HG02763 (cell line): ENCODE data around the gene CAMK2B.
"Not testable (repeated sequence)": the region's sequence is repeated elsewhere in the genome, so short reads cannot be mapped to it uniquely, and the experiment has no call there.

Experiments used
- ATAC-seq: cut with Tn5 transposase; IDR thresholded peaks from one replicate; pipeline ENCODE4 v1.9.1; 2021; ENCODE audit warnings: mild to moderate bottlenecking, moderate library complexity; ENCODE audit not compliant: unreplicated experiment

The CAMK2B gene

GRCh38 chr7:44176486-44176885, 148.9 kb downstream of the CAMK2B start:
- no peak for ATAC-seq

- ATAC-seq = no peak
Measured at GRCh38 chr7:44175730-44176129, 149.7 kb downstream of the CAMK2B start.

GRCh38 chr7:44174694-44174948, 150.8 kb downstream of the CAMK2B start:
- not testable (repeated sequence) for ATAC-seq

GRCh38 chr7:44173911-44174693, 151.3 kb downstream of the CAMK2B start:
- no peak for ATAC-seq

- no peak for ATAC-seq
Measured at GRCh38 chr7:44172803-44173424, 152.5 kb downstream of the CAMK2B start.

- ATAC-seq = no peak
Measured at GRCh38 chr7:44172352-44172751, 153.0 kb downstream of the CAMK2B start.

GRCh38 chr7:44171901-44172300, 153.5 kb downstream of the CAMK2B start:
- not testable (repeated sequence) for ATAC-seq

- no peak for ATAC-seq
Measured at GRCh38 chr7:44167920-44168319, 157.5 kb downstream of the CAMK2B start.
